ENCODE results near the gene OR4E2.

OR4E2 gene

GRCh38 chr14:21643407-21643806, 10.2 kb upstream of the OR4E2 start:
- Histone ChIP-seq H3K79me2 (ENCODE audit: insufficient read depth, low read depth) (no peaks in the 10 kb centered on the region), H3K36me3 (ENCODE audit: insufficient read depth) (no peaks in the 10 kb centered on the region), H3K9ac (no peak overlapping the region), H4K20me1 (ENCODE audit: insufficient read depth) (no peaks in the 10 kb centered on the region), H3K4me1 (ENCODE audit: low read depth, poor library complexity, severe bottlenecking) (no peaks in the 10 kb centered on the region), H3K27me3 (ENCODE audit: insufficient read depth, low read depth) (no peaks in the 10 kb centered on the region), H2AFZ (ENCODE audit: low read depth) (no peak overlapping the region), H3K27ac (no peak overlapping the region), H3K4me3 (IDR thresholded peaks at IDR 0.05; ENCODE audit: insufficient read depth, low read depth, low read length) (no peak overlapping the region), H3K4me2 (no peak overlapping the region)
- TF ChIP-seq, protein P1, sequence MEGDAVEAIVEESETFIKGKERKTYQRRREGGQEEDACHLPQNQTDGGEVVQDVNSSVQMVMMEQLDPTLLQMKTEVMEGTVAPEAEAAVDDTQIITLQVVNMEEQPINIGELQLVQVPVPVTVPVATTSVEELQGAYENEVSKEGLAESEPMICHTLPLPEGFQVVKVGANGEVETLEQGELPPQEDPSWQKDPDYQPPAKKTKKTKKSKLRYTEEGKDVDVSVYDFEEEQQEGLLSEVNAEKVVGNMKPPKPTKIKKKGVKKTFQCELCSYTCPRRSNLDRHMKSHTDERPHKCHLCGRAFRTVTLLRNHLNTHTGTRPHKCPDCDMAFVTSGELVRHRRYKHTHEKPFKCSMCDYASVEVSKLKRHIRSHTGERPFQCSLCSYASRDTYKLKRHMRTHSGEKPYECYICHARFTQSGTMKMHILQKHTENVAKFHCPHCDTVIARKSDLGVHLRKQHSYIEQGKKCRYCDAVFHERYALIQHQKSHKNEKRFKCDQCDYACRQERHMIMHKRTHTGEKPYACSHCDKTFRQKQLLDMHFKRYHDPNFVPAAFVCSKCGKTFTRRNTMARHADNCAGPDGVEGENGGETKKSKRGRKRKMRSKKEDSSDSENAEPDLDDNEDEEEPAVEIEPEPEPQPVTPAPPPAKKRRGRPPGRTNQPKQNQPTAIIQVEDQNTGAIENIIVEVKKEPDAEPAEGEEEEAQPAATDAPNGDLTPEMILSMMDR (conservative IDR thresholded peaks at IDR 0.05; ENCODE audit: low read depth, low read length) = no peak

- no peak overlapping the region for H3K4me3 ChIP-seq (IDR thresholded peaks at IDR 0.05; ENCODE audit: insufficient read depth, low read depth, low read length)
- no peak overlapping the region for H3K4me2 ChIP-seq
- H4K20me1 ChIP-seq (ENCODE audit: insufficient read depth) = no peaks in the 10 kb centered on the region
- no peaks in the 10 kb centered on the region for H3K79me2 ChIP-seq (ENCODE audit: insufficient read depth, low read depth)
- no peak overlapping the region for H2AFZ ChIP-seq (ENCODE audit: low read depth)
- TF ChIP-seq, protein P1 (conservative IDR thresholded peaks at IDR 0.05; ENCODE audit: low read depth, low read length) = no peak
- no peaks in the 10 kb centered on the region for H3K36me3 ChIP-seq (ENCODE audit: insufficient read depth)
- H3K27me3 ChIP-seq (ENCODE audit: insufficient read depth, low read depth) = no peaks in the 10 kb centered on the region
- H3K9ac ChIP-seq = no peak overlapping the region
- no peaks in the 10 kb centered on the region for H3K4me1 ChIP-seq (ENCODE audit: low read depth, poor library complexity, severe bottlenecking)
- H3K27ac ChIP-seq = no peak overlapping the region
Observed at GRCh38 chr14:21647380-21647779, 6.3 kb upstream of the OR4E2 start.

- no peaks in the 10 kb centered on the region for H4K20me1 ChIP-seq (ENCODE audit: insufficient read depth)
- H3K4me3 ChIP-seq (IDR thresholded peaks at IDR 0.05; ENCODE audit: insufficient read depth, low read depth, low read length) = no peak overlapping the region
- H3K79me2 ChIP-seq (ENCODE audit: insufficient read depth, low read depth) = no peaks in the 10 kb centered on the region
- no peaks in the 10 kb centered on the region for H3K36me3 ChIP-seq (ENCODE audit: insufficient read depth)
- TF ChIP-seq, protein P1 (conservative IDR thresholded peaks at IDR 0.05; ENCODE audit: low read depth, low read length) = no peak
- no peaks in the 10 kb centered on the region for H3K27me3 ChIP-seq (ENCODE audit: insufficient read depth, low read depth)
- H3K4me2 ChIP-seq = no peak overlapping the region
- no peaks in the 10 kb centered on the region for H3K4me1 ChIP-seq (ENCODE audit: low read depth, poor library complexity, severe bottlenecking)
- H2AFZ ChIP-seq (ENCODE audit: low read depth) = no peak overlapping the region
- no peak overlapping the region for H3K9ac ChIP-seq
- H3K27ac ChIP-seq = no peak overlapping the region
Observed at GRCh38 chr14:21652209-21652808, 1.3 kb upstream of the OR4E2 start.

DNA sequence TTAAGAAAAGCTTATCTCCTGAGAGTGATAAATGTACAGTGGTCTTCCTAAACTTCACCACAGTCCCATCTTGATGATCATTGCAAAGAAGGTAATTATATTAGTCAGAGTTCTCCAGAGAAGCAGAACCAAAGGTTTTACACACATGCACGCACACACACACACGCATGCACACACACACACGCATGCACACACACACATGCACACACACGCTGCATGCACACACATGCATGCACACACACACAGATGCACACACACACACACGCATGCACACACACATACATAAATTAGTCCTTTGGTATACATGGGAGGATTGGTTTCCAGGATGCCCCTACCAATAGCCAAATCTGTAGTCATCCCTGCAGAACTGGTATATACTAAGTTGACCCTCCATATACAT, 580 bp downstream of the OR4E2 start:
- Histone ChIP-seq H2AFZ (ENCODE audit: low read depth) (no peak overlapping the region), H3K27ac (no peak overlapping the region), H4K20me1 (ENCODE audit: insufficient read depth) (no peaks in the 10 kb centered on the region), H3K27me3 (ENCODE audit: insufficient read depth, low read depth) (no peaks in the 10 kb centered on the region), H3K4me3 (IDR thresholded peaks at IDR 0.05; ENCODE audit: insufficient read depth, low read depth, low read length) (no peak overlapping the region), H3K4me2 (no peak overlapping the region), H3K79me2 (ENCODE audit: insufficient read depth, low read depth) (no peaks in the 10 kb centered on the region), H3K4me1 (ENCODE audit: low read depth, poor library complexity, severe bottlenecking) (no peaks in the 10 kb centered on the region), H3K9ac (no peak overlapping the region), H3K36me3 (ENCODE audit: insufficient read depth) (no peaks in the 10 kb centered on the region)
- TF ChIP-seq, protein P1 (conservative IDR thresholded peaks at IDR 0.05; ENCODE audit: low read depth, low read length) = no peak
